ENCODE measurements around the gene SLC22A23.
A peak's percentile ranks its signal among the peaks of the same experiment; 100 is the strongest.

Gene SLC22A23

GRCh38 chr6:3287976-3288707 lies 168.7 kb downstream of the SLC22A23 start:
- H3K9me3 ChIP-seq = no peaks in the 10 kb centered on the region
- H3K27ac ChIP-seq = no peak overlapping the region
- H3K27me3 ChIP-seq = no peaks in the 10 kb centered on the region
- DNase-seq = peak; percentile 16 to 47
- intact Hi-C loops (cut with DNase I; ENCODE audit: low total_unique reads) = loop anchor here (10.0 kb wide), 2 partner anchors 167 to 697 kb away; partner anchors contain the start of gene SLC22A23
- H3K36me3 ChIP-seq = peaks cover 0 to 47% (median 0%) of the 10 kb centered on the region in 3 donors
- H3K4me3 ChIP-seq = no peak overlapping the region
- TF ChIP-seq CTCF (IDR thresholded peaks at IDR 0.05) = no peak
- H3K4me1 ChIP-seq = no peaks in the 10 kb centered on the region

- intact Hi-C loops (cut with DNase I; ENCODE audit: low total_unique reads) = loop anchor here (10.0 kb wide), 2 partner anchors 167 to 697 kb away; partner anchors contain the start of gene SLC22A23
- peak; percentile 13 to 61 for DNase-seq
- H3K36me3 ChIP-seq = peaks cover 0 to 50% (median 0%) of the 10 kb centered on the region in 3 donors
- no peak for TF ChIP-seq CTCF (IDR thresholded peaks at IDR 0.05)
- no peaks in the 10 kb centered on the region for H3K27me3 ChIP-seq
- no peaks in the 10 kb centered on the region for H3K9me3 ChIP-seq
- no peak overlapping the region for H3K4me3 ChIP-seq
- H3K27ac ChIP-seq = no peak overlapping the region
- peaks cover 0 to 8% (median 2%) of the 10 kb centered on the region in 4 donors for H3K4me1 ChIP-seq
These were observed 169.5 kb downstream of the SLC22A23 start for GRCh38 chr6:3287308-3287707.

GRCh38 chr6:3286641-3287171 lies 170.1 kb downstream of the SLC22A23 start:
- no peak for TF ChIP-seq CTCF (IDR thresholded peaks at IDR 0.05)
- no peaks in the 10 kb centered on the region for H3K9me3 ChIP-seq
- intact Hi-C loops (cut with DNase I; ENCODE audit: low total_unique reads) = loop anchor here (10.0 kb wide), 2 partner anchors 168 to 698 kb away; partner anchors contain the start of gene SLC22A23
- no peak overlapping the region for H3K27ac ChIP-seq
- H3K4me1 ChIP-seq = peaks cover 0 to 14% (median 5%) of the 10 kb centered on the region in 4 donors
- H3K27me3 ChIP-seq = no peaks in the 10 kb centered on the region
- peaks cover 0 to 44% (median 0%) of the 10 kb centered on the region in 3 donors for H3K36me3 ChIP-seq
- H3K4me3 ChIP-seq = no peak overlapping the region
- peak; percentile 19 to 62 for DNase-seq

GRCh38 chr6:3285732-3286131 lies 171.1 kb downstream of the SLC22A23 start:
- DNase-seq = peak in 1 of 2 donors; percentile 44
- peaks cover 0 to 23% (median 8%) of the 10 kb centered on the region in 4 donors for H3K4me1 ChIP-seq
- H3K9me3 ChIP-seq = no peaks in the 10 kb centered on the region
- no peak for TF ChIP-seq CTCF (IDR thresholded peaks at IDR 0.05)
- intact Hi-C loops (cut with DNase I; ENCODE audit: low total_unique reads) = loop anchor here (10.0 kb wide), 2 partner anchors 169 to 699 kb away; partner anchors contain the start of gene SLC22A23
- no peak overlapping the region for H3K27ac ChIP-seq
- no peaks in the 10 kb centered on the region for H3K27me3 ChIP-seq
- no peak overlapping the region for H3K4me3 ChIP-seq
- peaks cover 0 to 48% (median 0%) of the 10 kb centered on the region in 3 donors for H3K36me3 ChIP-seq

GRCh38 chr6:3285049-3285639 lies 171.7 kb downstream of the SLC22A23 start:
- H3K4me3 ChIP-seq = no peak overlapping the region
- no peak overlapping the region for H3K27ac ChIP-seq
- H3K36me3 ChIP-seq = peaks cover 0 to 48% (median 0%) of the 10 kb centered on the region in 3 donors
- TF ChIP-seq CTCF (IDR thresholded peaks at IDR 0.05) = no peak
- H3K4me1 ChIP-seq = peaks cover 0 to 23% (median 8%) of the 10 kb centered on the region in 4 donors
- DNase-seq = peak in 1 of 2 donors; percentile 37
- no peaks in the 10 kb centered on the region for H3K9me3 ChIP-seq
- H3K27me3 ChIP-seq = no peaks in the 10 kb centered on the region
- intact Hi-C loops (cut with DNase I; ENCODE audit: low total_unique reads) = loop anchor here (10.0 kb wide), 2 partner anchors 170 to 700 kb away; partner anchors contain the start of gene SLC22A23

Data from tibial artery (tissue), 4 donors.